ENCODE data around the gene ZBTB47.

- TF ChIP-seq CTCF (conservative IDR thresholded peaks at IDR 0.05) = no peak
- TF ChIP-seq ZFX (IDR thresholded peaks at IDR 0.05) = no peak
Observed at GRCh38 chr3:42708611-42709151, 55.2 kb downstream of the ZBTB47 start.

Data from C4-2B (cell line).